Activated CD8-positive, alpha-beta T cell treated with anti-CD3 and anti-CD28 coated beads, Interleukin-2, amount 10 ng/mL, durations not matched to agents 7 days and 5 days (primary cell): Measurements from ENCODE around the gene APLP1. TPM values are rescaled to one million over a fixed set of nuclear protein-coding genes. Genes with fewer than 3 reads are reported as not detected.
"Not testable (repeated sequence)": the region's sequence is repeated elsewhere in the genome, so short reads cannot be mapped to it uniquely, and the experiment has no call there.

ENCODE experiments used
- ATAC-seq: fragments of 150-1000 bp; cut with Tn5 transposase; one replicate; pipeline ENCODE4 v1.10.0; 2021; ENCODE audit warnings: moderate library complexity
- CTCF ChIA-PET: fragments of 350-600 bp; sonication (Branson Sonifier 250); formaldehyde crosslinking; loops from one replicate; lab custom pipeline; 2021; ENCODE audit warnings: antibody characterized with exemption; lab: Charles Lee
- POLR2A ChIA-PET: fragments of 350-600 bp; sonication (Branson Sonifier 250); formaldehyde crosslinking; loops from one replicate; lab custom pipeline; 2021; ENCODE audit warnings: antibody characterized with exemption; lab: Charles Lee
- DNase-seq: peaks from one replicate; pipeline ENCODE4 v3.0.0-alpha.2; 2020
- H3K27ac Mint-ChIP-seq: one replicate; pipeline ENCODE4 v1.8.0; 2021; ENCODE audit warnings: mild to moderate bottlenecking, mixed read lengths
- H3K27me3 Mint-ChIP-seq: one replicate; pipeline ENCODE4 v1.8.0; 2021; ENCODE audit warnings: low read depth, mixed read lengths
- H3K36me3 Mint-ChIP-seq: one replicate; pipeline ENCODE4 v1.8.0; 2021; ENCODE audit warnings: low read depth, mixed read lengths
- H3K4me1 Mint-ChIP-seq: one replicate; pipeline ENCODE4 v1.8.0; 2021; ENCODE audit warnings: low read depth, mixed read lengths
- H3K4me3 Mint-ChIP-seq: one replicate; pipeline ENCODE4 v1.8.0; 2021; ENCODE audit warnings: mild to moderate bottlenecking, mixed read lengths
- H3K9me3 Mint-ChIP-seq: one replicate; pipeline ENCODE4 v1.8.0; 2022; ENCODE audit warnings: mixed read lengths; ENCODE audit not compliant: insufficient read depth
- total RNA-seq, 2 experiments: library from RNA; stranded (reverse); gene quantifications; one replicate each; pipeline ENCODE4 v1.2.3, GENCODE V29; 2021

Gene APLP1
- total RNA-seq: 1 to 10 TPM in 1 of 2 experiments, under 1 TPM in 1; 0.87 to 1.4 TPM

GRCh38 chr19:35868172-35868822 lies at the start of gene APLP1:
Gene APLP1 (plus strand): TSS chr19:35868574. CDS start chr19:35868637, 63 bp downstream.
- ChIA-PET CTCF (interaction anchor here (2.2 kb wide), 1 partner anchor 63 kb away, joined by 10 read pairs; no protein-coding TSS in a partner anchor), POLR2A (interaction anchor here (0.7 to 2.0 kb wide), 2 partner anchors 11 to 30 kb away, joined by 4 to 6 read pairs; partner anchors contain the start of gene KIRREL2)
- DNase-seq (peak; percentile 66), ATAC-seq (peak; percentile 74)
- Mint-ChIP-seq H3K9me3 (no peaks in the 10 kb centered on the region), H3K27me3 (peaks cover 28% of the 10 kb centered on the region), H3K4me3 (peak within 1 kb of the TSS; percentile 55), H3K36me3 (no peaks in the 10 kb centered on the region), H3K27ac (no peak within 1 kb of the TSS), H3K4me1 (peaks cover 19% of the 10 kb centered on the region)

- POLR2A ChIA-PET: interaction anchor here (0.7 kb wide), 1 partner anchor 58 kb away, joined by 4 read pairs; no protein-coding TSS in a partner anchor
- CTCF ChIA-PET: no interaction called here
Measured at GRCh38 chr19:35822579-35822978, 45.8 kb upstream of the APLP1 start.

GRCh38 chr19:35824150-35824549 lies 44.2 kb upstream of the APLP1 start:
- Mint-ChIP-seq H3K27me3 (peaks cover 8% of the 10 kb centered on the region), H3K9me3 (no peaks in the 10 kb centered on the region), H3K27ac (no peak overlapping the region), H3K4me3 (no peak overlapping the region), H3K36me3 (no peaks in the 10 kb centered on the region), H3K4me1 (peaks cover 10% of the 10 kb centered on the region)
- ATAC-seq: no peak
- DNase-seq: no peak
- ChIA-PET POLR2A (no interaction called here), CTCF (no interaction called here)

More at GRCh38 chr19:35822579-35822978, 45.8 kb upstream of the APLP1 start:
- H3K9me3 Mint-ChIP-seq: no peaks in the 10 kb centered on the region
- H3K27me3 Mint-ChIP-seq: peaks cover 7% of the 10 kb centered on the region
- H3K4me3 Mint-ChIP-seq: no peak overlapping the region
- no peak overlapping the region for H3K27ac Mint-ChIP-seq
- ATAC-seq: no peak
- DNase-seq: no peak
- no peaks in the 10 kb centered on the region for H3K36me3 Mint-ChIP-seq
- H3K4me1 Mint-ChIP-seq: peaks cover 7% of the 10 kb centered on the region

- Mint-ChIP-seq H3K4me1 (peaks cover 3% of the 10 kb centered on the region), H3K27ac (no peak overlapping the region), H3K36me3 (no peaks in the 10 kb centered on the region), H3K9me3 (no peaks in the 10 kb centered on the region), H3K27me3 (peaks cover 8% of the 10 kb centered on the region), H3K4me3 (no peak overlapping the region)
- ChIA-PET CTCF (no interaction called here), POLR2A (no interaction called here)
- peak; percentile 87 for ATAC-seq
- DNase-seq: peak; percentile 78
Measured at GRCh38 chr19:35828692-35829301, 39.6 kb upstream of the APLP1 start.

GRCh38 chr19:35830986-35831385 lies 37.4 kb upstream of the APLP1 start:
- no peak for DNase-seq
- ATAC-seq: no peak
- Mint-ChIP-seq H3K4me3 (no peak overlapping the region), H3K9me3 (no peaks in the 10 kb centered on the region), H3K4me1 (peaks cover 3% of the 10 kb centered on the region), H3K27me3 (peaks cover 8% of the 10 kb centered on the region), H3K27ac (no peak overlapping the region), H3K36me3 (no peaks in the 10 kb centered on the region)
- CTCF ChIA-PET: no interaction called here
- POLR2A ChIA-PET: no interaction called here

GRCh38 chr19:35832054-35832453 lies 36.3 kb upstream of the APLP1 start:
- ATAC-seq (no peak), DNase-seq (no peak)
- no peak overlapping the region for H3K27ac Mint-ChIP-seq
- ChIA-PET CTCF (no interaction called here), POLR2A (interaction anchor here (0.6 kb wide), 1 partner anchor 678 kb away, joined by 3 read pairs; no protein-coding TSS in a partner anchor)
- no peaks in the 10 kb centered on the region for H3K9me3 Mint-ChIP-seq
- peaks cover 3% of the 10 kb centered on the region for H3K4me1 Mint-ChIP-seq
- H3K4me3 Mint-ChIP-seq: no peak overlapping the region
- H3K27me3 Mint-ChIP-seq: peaks cover 11% of the 10 kb centered on the region
- H3K36me3 Mint-ChIP-seq: no peaks in the 10 kb centered on the region

GRCh38 chr19:35833972-35834371 lies 34.4 kb upstream of the APLP1 start:
- POLR2A ChIA-PET: no interaction called here

GRCh38 chr19:35836096-35836495 lies 32.3 kb upstream of the APLP1 start:
- H3K9me3 Mint-ChIP-seq, H3K27me3 Mint-ChIP-seq, H3K27ac Mint-ChIP-seq, H3K36me3 Mint-ChIP-seq, DNase-seq, H3K4me3 Mint-ChIP-seq, H3K4me1 Mint-ChIP-seq, POLR2A ChIA-PET, ATAC-seq, CTCF ChIA-PET: not testable (repeated sequence)

More at GRCh38 chr19:35833972-35834371, 34.4 kb upstream of the APLP1 start:
- no peak for ATAC-seq
- H3K9me3 Mint-ChIP-seq: no peaks in the 10 kb centered on the region
- H3K4me3 Mint-ChIP-seq: no peak overlapping the region
- H3K27ac Mint-ChIP-seq: no peak overlapping the region
- H3K4me1 Mint-ChIP-seq: no peaks in the 10 kb centered on the region
- DNase-seq: no peak
- CTCF ChIA-PET: interaction anchor here (1.1 kb wide), 1 partner anchor 14 kb away, joined by 4 read pairs; no protein-coding TSS in a partner anchor
- H3K36me3 Mint-ChIP-seq: no peaks in the 10 kb centered on the region
- peaks cover 6% of the 10 kb centered on the region for H3K27me3 Mint-ChIP-seq

GRCh38 chr19:35841961-35842595 lies 26.3 kb upstream of the APLP1 start:
- peaks cover 9% of the 10 kb centered on the region for H3K36me3 Mint-ChIP-seq
- H3K27me3 Mint-ChIP-seq: peaks cover 43% of the 10 kb centered on the region
- no peak overlapping the region for H3K4me3 Mint-ChIP-seq
- ChIA-PET POLR2A (no interaction called here), CTCF (no interaction called here)
- no peak for DNase-seq
- ATAC-seq: no peak
- peaks cover 15% of the 10 kb centered on the region for H3K4me1 Mint-ChIP-seq
- no peak overlapping the region for H3K27ac Mint-ChIP-seq
- H3K9me3 Mint-ChIP-seq: no peaks in the 10 kb centered on the region

- peaks cover 9% of the 10 kb centered on the region for H3K36me3 Mint-ChIP-seq
- no peaks in the 10 kb centered on the region for H3K9me3 Mint-ChIP-seq
- H3K27ac Mint-ChIP-seq: no peak overlapping the region
- CTCF ChIA-PET: no interaction called here
- no peak overlapping the region for H3K4me3 Mint-ChIP-seq
- peaks cover 15% of the 10 kb centered on the region for H3K4me1 Mint-ChIP-seq
- DNase-seq: no peak
- POLR2A ChIA-PET: no interaction called here
- no peak for ATAC-seq
- H3K27me3 Mint-ChIP-seq: peaks cover 43% of the 10 kb centered on the region
Measured at GRCh38 chr19:35842666-35843272, 25.6 kb upstream of the APLP1 start.

GRCh38 chr19:35843676-35844481 lies 24.5 kb upstream of the APLP1 start:
- Mint-ChIP-seq H3K27ac (no peak overlapping the region), H3K9me3 (no peaks in the 10 kb centered on the region), H3K27me3 (peaks cover 49% of the 10 kb centered on the region), H3K36me3 (peaks cover 9% of the 10 kb centered on the region), H3K4me1 (peaks cover 15% of the 10 kb centered on the region), H3K4me3 (no peak overlapping the region)
- no peak for ATAC-seq
- POLR2A ChIA-PET: no interaction called here
- no peak for DNase-seq
- CTCF ChIA-PET: no interaction called here
